A673 (cell line): ENCODE data around the gene SUSD4.

ENCODE experiments used
- EZH2 ChIP-seq: fragments of 200-600 bp; sonication (generic); IDR thresholded peaks from 2 replicates; pipeline ENCODE4 v1.6.1; 2017; ENCODE audit warnings: borderline replicate concordance, low read depth, mild to moderate bottlenecking, mixed read lengths, antibody characterized with exemption, low read length; ENCODE audit not compliant: poor library complexity, severe bottlenecking
- TF ChIP-seq, protein P1 (sequence below): fragments of 300-800, 200-600 bp; sonication (generic); conservative IDR thresholded peaks from 2 replicates; pipeline ENCODE4 v1.5.1; 2017; ENCODE audit warnings: low read depth, mild to moderate bottlenecking, antibody characterized with exemption, low read length, moderate library complexity, mixed read lengths

DNA sequence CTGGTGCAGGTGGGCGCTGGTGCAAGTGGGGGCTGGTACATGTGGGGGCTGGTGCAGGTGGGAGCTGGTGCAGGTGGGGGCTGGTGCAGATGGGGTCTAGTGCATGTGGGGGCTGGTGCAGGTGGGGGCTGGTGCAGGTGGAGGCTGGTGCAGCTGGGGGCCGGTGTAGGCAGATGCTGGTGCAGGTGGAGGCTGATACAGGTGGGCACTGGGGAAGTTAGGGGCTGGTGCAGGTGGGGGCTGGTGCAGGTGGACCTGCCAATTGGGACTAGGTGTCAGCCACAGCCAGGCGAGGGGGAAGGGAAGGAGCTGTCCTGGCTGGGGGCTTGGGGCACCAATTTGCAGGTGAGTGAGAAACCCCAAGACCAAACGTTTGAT, 174.5 kb downstream of the SUSD4 start:
- no peak for TF ChIP-seq EZH2
- TF ChIP-seq, protein P1, sequence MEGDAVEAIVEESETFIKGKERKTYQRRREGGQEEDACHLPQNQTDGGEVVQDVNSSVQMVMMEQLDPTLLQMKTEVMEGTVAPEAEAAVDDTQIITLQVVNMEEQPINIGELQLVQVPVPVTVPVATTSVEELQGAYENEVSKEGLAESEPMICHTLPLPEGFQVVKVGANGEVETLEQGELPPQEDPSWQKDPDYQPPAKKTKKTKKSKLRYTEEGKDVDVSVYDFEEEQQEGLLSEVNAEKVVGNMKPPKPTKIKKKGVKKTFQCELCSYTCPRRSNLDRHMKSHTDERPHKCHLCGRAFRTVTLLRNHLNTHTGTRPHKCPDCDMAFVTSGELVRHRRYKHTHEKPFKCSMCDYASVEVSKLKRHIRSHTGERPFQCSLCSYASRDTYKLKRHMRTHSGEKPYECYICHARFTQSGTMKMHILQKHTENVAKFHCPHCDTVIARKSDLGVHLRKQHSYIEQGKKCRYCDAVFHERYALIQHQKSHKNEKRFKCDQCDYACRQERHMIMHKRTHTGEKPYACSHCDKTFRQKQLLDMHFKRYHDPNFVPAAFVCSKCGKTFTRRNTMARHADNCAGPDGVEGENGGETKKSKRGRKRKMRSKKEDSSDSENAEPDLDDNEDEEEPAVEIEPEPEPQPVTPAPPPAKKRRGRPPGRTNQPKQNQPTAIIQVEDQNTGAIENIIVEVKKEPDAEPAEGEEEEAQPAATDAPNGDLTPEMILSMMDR = no peak
